ENCODE results near the gene PRELID3B.

DNA sequence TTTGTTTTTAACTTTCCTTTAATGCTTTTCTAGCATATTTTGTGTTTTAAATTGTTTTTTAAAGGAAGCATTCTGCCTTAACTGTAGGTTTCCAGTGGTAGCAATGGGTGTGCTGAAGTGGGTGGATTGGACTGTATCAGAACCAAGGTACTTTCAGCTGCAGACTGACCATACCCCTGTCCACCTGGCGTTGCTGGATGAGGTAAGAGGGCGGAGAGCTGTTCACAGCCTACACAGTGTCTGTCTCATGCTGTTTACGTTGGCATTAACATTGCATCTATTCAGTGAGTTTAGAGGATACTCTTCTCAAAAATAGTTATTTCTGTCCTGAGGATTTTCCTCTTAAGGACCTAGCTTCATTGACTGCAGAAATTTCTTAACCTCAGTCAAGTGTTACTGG, 49.7 kb downstream of the PRELID3B start:
- TF ChIP-seq, protein P1, sequence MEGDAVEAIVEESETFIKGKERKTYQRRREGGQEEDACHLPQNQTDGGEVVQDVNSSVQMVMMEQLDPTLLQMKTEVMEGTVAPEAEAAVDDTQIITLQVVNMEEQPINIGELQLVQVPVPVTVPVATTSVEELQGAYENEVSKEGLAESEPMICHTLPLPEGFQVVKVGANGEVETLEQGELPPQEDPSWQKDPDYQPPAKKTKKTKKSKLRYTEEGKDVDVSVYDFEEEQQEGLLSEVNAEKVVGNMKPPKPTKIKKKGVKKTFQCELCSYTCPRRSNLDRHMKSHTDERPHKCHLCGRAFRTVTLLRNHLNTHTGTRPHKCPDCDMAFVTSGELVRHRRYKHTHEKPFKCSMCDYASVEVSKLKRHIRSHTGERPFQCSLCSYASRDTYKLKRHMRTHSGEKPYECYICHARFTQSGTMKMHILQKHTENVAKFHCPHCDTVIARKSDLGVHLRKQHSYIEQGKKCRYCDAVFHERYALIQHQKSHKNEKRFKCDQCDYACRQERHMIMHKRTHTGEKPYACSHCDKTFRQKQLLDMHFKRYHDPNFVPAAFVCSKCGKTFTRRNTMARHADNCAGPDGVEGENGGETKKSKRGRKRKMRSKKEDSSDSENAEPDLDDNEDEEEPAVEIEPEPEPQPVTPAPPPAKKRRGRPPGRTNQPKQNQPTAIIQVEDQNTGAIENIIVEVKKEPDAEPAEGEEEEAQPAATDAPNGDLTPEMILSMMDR (conservative IDR thresholded peaks at IDR 0.05), result no peak
- TF ChIP-seq ZFX (IDR thresholded peaks at IDR 0.05), result no peak

Measured in C4-2B (cell line).